SKM-1 (cell line): Measurements from ENCODE around the gene DPP6.

Experiments
- DNase-seq: peaks from one replicate; lab custom pipeline; 2025; ENCODE audit not compliant: unreplicated experiment; lab: John Stamatoyannopoulos, UW

The DPP6 gene

DNA sequence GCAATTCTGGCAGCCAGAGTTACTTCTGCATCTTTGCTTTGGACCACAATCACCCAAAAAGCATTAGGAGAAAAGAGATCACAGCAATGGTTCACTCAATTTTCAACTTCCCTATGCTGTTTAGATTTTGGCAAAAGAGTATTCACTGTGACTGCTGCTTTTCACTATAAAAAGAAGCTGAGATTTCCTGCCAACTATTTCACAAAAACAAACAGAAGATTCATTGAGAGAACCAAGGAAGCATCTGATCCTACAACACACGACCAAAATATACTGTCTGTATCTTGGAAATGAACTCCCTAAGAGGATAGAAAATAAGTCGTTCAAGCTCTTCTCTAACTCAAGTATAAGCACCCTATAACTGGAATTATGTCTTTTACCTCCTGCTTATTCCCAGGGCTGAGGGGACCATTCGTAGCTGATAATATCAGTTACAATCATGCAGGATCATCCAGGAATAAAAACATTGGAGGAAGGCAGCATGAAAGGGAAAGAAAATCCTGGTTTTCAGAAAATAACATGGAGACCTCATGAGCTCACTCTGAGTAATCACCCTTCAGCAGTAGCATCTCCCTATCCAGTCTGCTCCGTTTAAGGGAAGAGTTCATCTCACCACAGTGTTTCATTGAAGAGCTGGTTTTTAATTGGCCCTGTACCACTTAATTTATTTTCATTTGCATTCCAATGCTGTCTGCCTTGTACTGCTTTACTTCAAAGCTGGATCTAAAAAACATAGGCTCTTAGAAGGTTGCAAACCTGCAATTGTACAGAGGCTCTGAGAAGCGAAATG, 694.6 kb downstream of the DPP6 start:
- no peak for DNase-seq

DNA sequence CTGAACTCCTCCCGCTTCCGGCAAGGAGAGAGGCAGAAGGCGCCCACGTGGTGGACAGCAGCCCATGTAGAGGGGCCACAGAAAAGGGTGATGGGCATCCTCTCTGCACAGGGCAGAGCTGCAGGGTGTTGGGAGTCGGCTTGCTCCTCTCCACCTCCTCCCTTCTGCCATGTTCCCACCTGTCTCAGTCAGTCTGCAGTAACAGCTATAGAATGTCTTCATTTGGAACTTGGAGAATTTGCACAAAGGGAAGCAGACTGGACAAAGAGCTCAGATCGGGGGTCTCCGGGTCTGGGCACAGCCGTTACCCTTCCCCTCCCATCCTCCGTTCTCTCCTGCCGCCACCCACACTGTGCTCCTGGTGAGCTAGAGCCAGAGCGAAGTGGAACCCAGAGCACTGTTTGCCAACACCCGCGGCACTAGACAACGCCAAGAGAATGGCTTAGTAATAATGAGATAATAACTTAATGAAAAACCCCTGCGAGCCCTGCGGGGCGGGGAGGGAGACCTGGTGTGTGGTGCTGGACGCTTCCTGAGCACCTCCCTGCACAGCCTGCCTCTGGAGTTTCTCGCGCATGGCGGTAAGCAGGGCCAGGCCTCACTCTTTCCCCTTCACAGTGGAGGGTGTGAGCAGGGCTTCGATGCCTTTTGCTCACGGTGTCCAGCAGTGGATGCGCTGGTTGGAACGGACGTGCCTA, 696.0 kb downstream of the DPP6 start:
- no peak for DNase-seq

DNA sequence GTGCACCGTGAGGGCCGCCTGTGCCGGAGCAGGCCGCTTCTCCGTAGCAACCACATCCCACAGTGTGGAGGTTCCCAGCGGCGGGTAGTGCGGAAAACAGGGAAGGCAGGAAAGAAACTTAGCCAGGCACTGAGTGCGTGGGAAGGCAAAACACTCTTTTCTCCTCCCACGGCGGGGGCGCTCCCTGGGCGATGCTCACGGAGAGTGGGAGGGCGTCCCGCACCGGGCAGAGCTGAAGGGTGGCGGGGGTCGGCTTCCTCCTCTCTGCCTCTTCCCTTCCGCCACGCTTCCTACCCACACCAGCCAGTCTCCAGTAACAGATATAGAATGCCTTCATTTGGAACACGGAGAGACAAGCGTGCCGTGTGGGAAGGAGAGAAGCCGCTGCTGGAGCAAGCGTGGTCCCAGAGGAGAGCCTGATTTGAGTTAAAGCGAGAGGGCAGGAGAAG, 698.2 kb downstream of the DPP6 start:
- DNase-seq, result no peak

DNA sequence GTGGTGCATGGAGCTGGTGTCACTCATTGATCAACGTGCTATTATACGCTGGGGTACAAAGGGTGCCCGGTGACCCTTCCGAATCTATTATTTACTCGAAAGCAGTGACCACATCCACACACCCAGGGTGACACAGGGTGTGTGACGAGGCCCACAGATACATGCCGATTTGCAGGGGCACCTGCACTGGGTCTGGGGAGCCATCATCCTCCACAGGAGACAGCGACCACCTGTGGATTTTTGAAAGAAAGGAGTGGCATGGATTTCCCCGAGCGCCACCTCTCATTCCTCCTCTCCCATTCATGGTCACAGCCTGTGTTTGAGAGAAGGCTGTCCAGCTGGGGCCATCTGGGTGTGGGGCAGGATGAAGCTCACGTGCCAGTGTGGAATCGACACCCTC, 701.0 kb downstream of the DPP6 start:
- no peak for DNase-seq

DNA sequence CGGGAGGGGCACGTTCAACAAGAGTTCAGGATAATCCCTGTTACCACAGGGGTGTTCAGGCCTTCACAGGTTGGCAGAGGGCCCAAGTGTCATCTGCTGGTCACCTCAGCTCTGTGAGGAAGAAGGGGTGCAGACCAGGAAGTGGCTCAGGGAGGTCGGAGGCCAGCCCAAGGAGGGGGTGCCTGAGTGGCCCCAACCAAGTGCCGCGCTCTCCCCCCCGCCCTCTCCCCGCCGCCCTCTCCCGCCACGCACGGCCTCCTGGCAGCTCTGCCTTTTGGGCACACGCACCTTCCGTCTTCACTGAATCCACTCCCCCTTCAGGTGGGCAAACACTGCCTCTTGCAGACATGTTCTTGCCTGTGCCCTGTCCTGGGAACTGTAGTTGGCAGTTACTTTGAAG, 705.6 kb downstream of the DPP6 start:
- no peak for DNase-seq

DNA sequence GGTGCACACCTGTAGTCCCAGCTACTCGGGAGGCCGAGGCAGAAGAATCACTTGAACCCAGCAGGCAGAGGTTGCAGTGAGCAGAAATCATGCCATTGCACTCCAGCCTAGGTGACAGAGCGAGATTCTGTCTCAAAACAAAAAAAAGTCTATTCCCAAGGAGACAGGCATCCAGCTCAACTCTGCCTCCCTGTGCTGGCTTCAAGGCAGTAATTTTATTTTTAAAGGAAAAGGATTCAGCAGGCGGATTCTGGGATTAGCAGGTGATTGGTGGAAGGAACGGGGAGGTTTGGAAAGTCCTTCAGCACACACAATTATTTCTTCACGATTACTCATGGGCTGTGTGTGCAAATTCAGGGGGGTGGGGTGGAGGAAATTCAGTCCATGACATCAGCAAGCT, 707.8 kb downstream of the DPP6 start:
- DNase-seq, result no peak

DNA sequence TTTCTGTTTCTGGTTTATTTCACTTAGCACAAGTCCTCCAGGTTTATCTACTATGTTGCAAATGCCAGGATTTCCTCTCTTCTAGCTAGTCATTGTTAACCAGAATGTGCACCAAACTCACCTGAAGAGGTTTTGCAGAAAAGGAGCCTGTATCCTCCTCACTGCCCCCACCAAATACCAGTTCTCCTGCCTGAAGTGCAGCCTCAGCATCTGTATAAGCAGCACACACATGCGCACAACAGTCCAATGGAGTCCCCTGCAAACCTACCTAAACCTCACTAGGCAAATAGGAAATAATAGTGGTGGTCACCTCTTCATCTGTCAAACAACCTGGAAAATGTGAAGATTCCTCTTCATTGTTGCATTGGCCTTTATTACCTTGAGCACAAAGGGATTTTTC, 712.9 kb downstream of the DPP6 start:
- no peak for DNase-seq

DNA sequence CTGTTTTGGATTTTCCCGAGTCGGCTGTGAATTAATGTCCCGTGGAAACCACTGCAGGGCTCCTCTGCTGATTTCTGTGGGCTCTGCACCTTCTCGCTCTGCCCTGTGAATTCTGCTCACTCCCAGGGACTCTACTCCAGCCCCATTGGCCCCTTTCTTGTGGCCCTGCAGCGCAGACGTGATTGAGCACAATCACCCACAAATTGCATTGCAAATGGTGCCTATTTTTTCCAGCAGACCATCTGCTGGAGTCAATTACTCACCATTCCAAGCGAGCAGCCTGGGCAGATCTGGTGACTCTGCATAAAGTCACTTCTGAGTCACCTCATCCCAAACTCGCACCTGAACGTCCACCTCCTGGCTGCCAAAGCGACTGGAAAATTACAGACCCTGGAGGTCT, 714.9 kb downstream of the DPP6 start:
- DNase-seq, result no peak

DNA sequence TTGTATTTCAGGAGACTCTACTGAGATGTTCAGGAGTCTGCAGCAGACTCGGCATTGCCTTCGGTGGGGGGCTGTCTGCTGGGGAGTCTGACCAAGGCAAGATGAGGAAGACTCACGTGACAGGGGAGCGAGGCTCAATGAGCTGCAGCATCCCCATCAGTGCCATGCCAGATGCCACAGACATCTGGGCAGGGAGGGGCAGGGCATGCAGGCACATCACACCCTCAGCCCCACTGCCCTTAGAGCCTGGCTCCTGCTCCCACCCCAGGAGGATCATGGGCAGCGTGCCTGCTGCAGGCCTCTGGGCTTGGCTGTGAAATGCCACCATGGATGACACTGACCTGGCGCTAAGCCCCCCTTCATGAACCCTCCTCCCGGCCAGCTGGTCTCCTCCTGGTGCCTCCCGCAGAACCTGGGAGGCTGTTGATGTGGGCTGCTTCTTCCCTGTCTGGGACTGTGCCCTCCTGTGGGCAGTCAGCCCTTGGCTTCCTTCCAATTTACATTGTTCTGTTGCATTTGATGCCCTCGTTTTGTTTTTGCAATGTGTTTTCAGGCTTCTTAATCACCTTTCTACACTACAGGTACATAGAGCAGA, 715.7 kb downstream of the DPP6 start:
- DNase-seq, result no peak

DNA sequence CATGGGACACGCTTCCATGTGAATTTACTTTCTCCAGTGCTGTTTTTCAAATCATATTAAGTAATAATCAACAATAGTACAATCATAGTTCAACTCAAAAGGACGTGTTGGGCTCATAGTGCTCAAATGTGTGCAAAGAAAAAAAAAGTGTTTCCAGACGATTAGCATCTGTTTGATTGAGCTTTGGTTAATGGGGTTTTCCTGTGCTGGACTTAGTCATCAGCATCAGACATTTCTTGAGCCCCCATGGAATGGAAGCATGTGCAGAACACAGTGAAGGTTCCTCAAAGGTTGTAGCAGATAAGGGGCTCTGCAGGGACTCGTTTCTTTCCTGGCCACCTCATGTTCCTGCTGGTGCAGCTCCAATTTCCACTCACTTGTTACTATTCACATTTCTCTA, 716.8 kb downstream of the DPP6 start:
- no peak for DNase-seq

DNA sequence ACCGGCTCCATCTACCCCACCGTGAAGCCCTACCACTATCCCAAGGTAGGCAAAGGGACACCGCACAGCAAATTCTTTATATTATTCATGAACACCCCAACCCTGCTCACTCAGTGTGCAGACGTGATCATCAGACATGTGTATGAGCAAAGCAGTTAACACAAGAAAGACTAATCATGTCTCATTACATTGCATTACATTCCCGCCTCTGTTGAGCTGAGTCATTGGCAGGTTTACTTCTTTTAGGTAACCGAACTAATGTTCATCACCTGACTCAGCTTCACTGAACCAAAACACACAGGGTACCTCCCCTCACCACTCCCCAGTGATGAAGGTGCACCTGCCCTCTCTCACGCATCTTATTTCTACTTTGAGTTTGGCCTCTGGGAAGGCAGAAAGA, 717.3 kb downstream of the DPP6 start:
- DNase-seq, result no peak

DNA sequence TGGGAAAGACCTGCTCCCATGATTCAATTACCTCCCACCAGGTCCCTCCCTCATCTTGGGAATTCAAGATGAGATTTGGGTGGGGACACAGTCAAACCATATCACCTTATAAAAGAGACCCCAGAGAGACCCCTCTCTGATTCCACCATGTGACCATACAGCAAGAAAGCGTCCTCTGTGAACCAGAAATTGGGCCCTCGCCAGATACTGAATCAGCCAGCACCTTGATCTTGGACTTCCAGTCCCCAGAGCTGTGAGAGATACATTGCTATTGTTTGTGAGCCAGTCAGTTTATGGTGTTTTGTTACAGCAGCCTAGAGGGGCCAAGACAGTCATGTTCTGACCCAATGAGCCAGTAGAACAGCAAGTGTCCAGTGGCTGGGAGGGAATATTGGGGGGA, 718.2 kb downstream of the DPP6 start:
- DNase-seq, result no peak

DNA sequence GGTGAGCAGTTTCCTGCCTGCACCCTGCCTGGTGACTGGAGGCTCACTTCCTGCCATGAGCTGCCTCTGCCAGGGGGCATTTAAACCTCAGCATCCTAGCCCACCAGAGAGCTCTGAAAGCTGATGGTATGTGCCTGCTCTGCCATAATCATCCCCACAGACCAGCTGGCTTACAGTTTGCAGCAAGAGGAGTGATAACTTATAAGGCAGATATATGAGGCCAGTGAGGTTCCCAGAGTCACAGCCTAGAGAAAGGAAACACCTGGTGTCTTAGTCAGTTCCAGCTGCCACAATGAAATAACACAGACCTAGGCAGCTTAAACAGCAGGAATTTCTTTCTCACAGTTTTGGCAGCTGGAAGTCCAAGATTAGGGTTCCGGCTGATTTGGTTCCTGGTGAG, 718.8 kb downstream of the DPP6 start:
- no peak for DNase-seq

DNA sequence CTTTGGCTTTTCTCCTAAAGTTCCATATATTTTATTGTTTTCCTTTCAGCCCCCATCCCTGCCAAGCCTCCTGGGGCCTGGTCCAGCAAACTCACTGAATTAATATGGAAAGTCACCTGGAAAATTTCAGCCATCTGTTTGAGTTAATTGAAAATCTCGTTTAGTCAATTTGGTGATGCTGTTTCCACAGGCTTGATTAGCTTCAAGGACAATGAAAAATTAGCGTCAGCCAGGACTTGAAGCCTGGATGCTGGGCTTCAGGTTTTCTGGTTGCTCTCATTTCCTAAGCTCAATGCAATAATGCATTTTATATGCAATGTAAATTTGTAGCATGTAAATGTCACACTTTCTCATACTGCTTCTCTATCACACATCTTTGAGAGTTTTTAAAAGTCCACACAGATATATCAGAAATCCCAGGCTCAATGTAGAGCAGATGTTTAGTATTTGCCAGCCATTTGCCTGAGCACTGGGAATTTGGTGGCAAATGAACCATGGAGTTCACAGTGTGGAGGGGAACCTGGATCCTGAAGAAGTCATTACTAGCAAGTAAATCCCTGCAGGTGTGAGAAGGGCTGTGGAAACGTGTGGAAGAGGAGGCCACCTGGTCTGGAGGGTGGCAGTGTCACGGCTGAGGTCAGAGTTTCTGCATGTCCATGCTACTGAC, 722.2 kb downstream of the DPP6 start:
- no peak for DNase-seq

DNA sequence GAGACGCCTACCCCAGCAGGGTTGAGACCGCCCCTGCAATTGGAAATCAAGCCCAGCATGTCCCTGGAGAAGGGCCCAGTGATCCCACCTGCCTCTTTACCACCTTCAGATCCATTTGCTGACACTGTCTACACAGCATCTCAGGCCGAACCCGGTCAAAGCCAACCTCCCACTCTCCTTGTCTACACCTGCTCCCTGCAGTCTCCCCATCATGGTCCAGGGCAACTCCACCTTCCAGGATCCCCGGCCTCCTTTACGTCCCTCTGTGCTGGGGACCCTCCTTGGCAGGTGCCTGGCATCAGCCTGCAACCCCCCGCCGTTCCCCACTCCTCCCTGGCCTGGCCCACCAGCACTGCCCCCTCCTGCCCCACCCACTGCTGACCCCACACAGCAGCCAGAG, 723.5 kb downstream of the DPP6 start:
- DNase-seq, result no peak

DNA sequence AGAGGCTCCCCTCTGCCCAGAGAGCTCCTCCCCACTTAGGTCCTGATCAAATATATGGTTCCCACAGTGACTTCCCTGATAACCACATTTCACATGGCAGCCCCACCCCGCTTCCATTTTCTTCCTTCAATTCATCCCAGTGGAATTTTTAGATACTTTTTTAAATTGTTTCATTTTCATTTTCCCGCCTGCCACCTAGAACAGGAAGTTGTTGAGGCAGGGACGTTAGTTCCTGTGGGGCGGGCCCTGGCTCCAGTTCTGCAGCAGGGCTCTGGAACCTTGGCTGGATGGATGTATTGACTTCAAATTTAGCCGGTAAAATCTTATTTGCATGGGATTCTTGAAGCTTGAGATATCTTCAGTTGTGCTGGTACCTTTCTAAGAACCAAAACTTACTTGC, 724.2 kb downstream of the DPP6 start:
- no peak for DNase-seq

DNA sequence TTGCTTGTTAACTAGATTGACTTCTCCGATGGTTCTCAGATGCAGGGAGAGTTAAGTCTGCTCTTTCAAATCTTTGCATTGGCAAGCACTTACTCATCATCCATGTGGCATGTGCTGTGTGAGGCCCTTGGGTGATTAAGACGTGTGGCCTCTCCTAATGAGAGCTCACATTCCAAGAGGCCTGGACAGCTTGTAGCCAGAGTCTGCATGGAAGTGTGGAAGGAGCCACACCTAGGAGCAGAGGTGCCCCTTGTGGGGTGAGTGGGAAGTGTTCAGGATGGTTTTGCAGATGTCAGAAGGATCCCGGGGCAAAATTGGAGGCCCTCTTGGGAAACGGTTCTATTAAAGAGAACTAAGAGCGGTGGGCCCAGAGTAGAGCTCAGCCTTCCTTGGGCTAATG, 724.8 kb downstream of the DPP6 start:
- no peak for DNase-seq

DNA sequence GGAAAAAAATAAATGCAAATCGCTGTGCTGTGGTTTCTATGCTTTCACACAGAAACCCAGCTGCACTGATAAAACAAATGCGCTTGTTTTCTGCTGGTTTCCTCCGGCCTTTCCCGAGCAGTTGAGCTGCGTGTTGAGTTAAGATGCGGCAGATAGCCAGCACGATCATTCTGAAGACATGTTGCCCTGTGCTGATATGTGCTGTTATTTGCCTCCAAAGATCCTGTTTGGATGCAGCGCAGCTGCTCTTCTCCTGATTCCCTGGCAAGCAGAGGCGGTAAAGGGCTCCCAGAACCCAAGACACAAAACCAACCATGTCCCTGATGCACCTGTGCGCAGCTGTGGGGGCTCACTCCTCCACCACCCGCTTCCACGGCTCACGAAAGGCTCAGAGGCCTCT, 725.3 kb downstream of the DPP6 start:
- no peak for DNase-seq

DNA sequence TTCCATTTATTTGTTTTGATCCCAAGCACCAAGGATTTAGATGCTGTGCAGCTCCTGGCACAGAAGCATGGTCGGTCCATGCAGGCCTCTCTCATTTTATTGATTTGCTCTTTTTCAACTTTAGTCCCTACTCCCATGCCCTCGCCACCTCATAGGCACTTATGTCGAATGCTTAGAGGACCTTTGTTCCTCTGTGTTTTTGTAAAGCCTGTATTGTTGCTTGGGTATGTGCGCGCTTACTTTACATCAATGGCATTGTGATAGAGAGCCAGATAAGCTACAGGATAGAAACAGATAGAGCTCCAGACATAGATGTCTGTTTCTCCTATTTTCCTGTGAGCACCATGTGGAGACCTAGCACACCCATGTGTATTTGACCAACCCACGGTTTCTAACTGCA, 725.7 kb downstream of the DPP6 start:
- DNase-seq, result no peak

DNA sequence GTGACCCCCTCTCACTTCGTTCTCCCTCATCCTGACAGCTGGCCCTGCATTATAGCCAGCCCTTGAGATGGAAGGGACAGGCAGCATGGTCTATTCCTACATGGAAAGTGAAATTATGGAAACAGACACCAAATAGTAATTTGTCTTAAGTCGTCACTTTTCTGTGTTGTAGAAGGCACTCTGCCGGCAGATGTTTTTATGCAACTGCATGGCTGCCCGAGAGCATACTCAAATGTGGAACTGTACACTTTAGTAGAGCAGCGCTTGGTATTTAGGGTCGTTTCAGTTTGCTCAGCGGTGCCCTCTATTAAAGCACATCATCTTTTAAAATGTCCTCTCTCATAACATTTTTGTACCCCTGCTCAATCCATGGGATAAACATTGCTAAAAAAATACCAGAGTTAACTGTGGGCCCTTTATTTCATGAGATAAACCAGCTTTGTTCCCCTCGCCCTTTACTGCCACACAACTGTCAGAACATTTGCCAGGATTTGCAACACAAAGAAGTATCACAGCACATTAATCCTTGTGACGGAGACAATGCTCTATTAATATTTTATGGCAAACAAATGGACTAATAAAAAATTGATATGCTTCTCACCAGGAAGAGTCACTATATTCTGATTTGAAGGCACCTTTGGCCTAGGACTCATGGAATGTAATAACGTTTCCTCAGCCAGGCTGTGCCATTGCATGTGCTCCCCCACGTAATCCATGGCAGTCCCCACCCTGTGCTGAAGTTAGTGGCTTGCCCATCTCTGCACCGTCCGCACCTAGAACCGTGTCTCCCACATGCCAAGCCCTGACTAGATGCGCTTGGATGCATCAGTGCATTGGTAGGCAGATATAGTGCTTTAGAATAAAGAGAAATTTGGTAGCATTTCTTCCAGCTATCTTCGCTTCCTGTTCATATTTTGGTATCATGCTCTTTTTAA, 729.4 kb downstream of the DPP6 start:
- DNase-seq, result no peak
